ENCODE measurements around the gene PRR36. TPM values are rescaled to one million over a fixed set of nuclear protein-coding genes. Genes with fewer than 3 reads are reported as not detected.

The PRR36 gene
- total RNA-seq, 2 experiments from 2014 or later = 0.20 TPM; not detected in 1

DNA sequence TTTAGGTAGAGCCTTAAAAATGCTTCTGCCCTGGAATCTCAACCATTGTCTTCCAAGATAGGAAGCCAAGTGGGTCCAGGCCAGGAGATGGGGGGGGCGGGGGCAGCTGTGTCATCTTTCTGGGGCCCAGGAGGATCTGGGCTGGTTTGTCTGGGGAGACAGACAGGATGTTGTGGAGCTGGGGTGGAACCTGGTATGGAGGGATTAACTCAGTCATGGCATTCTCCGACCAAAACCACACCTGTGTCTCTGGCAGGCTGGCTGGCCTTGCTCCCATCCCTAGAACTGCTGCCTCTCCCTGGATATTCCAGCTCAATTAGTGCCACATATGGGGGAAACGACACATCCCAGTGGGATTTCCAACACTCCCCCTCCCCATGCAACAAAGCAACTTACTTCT, 26.7 kb upstream of the PRR36 start:
- Mint-ChIP-seq H3K27ac (no peak overlapping the region), H3K9me3 (no peaks in the 10 kb centered on the region), H3K4me1 (ENCODE audit: low read depth) (peaks cover 16% of the 10 kb centered on the region), H3K27me3 (no peaks in the 10 kb centered on the region), H3K36me3 (ENCODE audit: low read depth) (peaks cover 13% of the 10 kb centered on the region), H3K4me3 (no peak overlapping the region)
- intact Hi-C loops (cut with micrococcal nuclease) = no loop called here
- ChIA-PET POLR2A (interaction anchor here (1.0 to 2.2 kb wide), 4 partner anchors 13 to 43 kb away, joined by 3 to 6 read pairs (median 4); partner anchors contain the start of genes LRRC8E and TIMM44), CTCF (interaction anchor here (1.5 to 2.0 kb wide), 2 partner anchors 31 to 220 kb away, joined by 3 to 6 read pairs; partner anchors contain the start of gene TRAPPC5)
- ATAC-seq (no peak), DNase-seq (no peak)
- no peak for TF ChIP-seq CTCF (IDR thresholded peaks at IDR 0.05)

DNA sequence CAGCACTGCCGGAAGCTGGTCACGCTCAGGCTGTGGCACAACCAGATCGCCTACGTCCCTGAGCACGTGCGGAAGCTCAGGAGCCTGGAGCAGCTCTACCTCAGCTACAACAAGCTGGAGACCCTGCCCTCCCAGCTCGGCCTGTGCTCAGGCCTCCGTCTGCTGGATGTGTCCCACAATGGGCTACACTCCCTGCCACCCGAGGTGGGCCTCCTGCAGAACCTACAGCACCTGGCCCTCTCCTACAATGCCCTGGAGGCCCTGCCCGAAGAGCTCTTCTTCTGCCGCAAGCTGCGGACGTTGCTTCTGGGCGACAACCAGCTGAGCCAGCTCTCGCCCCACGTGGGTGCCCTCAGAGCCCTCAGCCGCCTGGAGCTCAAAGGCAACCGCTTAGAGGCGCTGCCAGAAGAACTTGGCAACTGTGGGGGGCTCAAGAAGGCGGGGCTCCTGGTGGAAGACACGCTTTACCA, 26.2 kb upstream of the PRR36 start:
- no peak overlapping the region for H3K4me3 Mint-ChIP-seq
- H3K9me3 Mint-ChIP-seq = no peaks in the 10 kb centered on the region
- TF ChIP-seq CTCF (IDR thresholded peaks at IDR 0.05) = no peak
- H3K27me3 Mint-ChIP-seq = no peaks in the 10 kb centered on the region
- CTCF ChIA-PET = interaction anchor here (1.5 to 2.0 kb wide), 2 partner anchors 31 to 220 kb away, joined by 3 to 6 read pairs; partner anchors contain the start of gene TRAPPC5
- H3K27ac Mint-ChIP-seq = no peak overlapping the region
- peaks cover 12% of the 10 kb centered on the region for H3K4me1 Mint-ChIP-seq (ENCODE audit: low read depth)
- DNase-seq (no peak), ATAC-seq (no peak)
- intact Hi-C loops (cut with micrococcal nuclease) = no loop called here
- POLR2A ChIA-PET = interaction anchor here (1.0 to 2.2 kb wide), 4 partner anchors 13 to 43 kb away, joined by 3 to 6 read pairs (median 4); partner anchors contain the start of genes LRRC8E and TIMM44
- peaks cover 10% of the 10 kb centered on the region for H3K36me3 Mint-ChIP-seq (ENCODE audit: low read depth)

- no peak for ATAC-seq
- Mint-ChIP-seq H3K4me1 (ENCODE audit: low read depth) (peaks cover 7% of the 10 kb centered on the region), H3K9me3 (no peaks in the 10 kb centered on the region), H3K27me3 (no peaks in the 10 kb centered on the region), H3K36me3 (ENCODE audit: low read depth) (peaks cover 6% of the 10 kb centered on the region), H3K4me3 (no peak overlapping the region), H3K27ac (no peak overlapping the region)
- no peak for TF ChIP-seq CTCF (IDR thresholded peaks at IDR 0.05)
- intact Hi-C loops (cut with micrococcal nuclease) = no loop called here
- POLR2A ChIA-PET = interaction anchor here (1.8 to 2.2 kb wide), 2 partner anchors 12 to 38 kb away, joined by 5 to 6 read pairs; partner anchors contain the start of gene LRRC8E
- no peak for DNase-seq
- CTCF ChIA-PET = interaction anchor here (1.2 to 2.0 kb wide), 4 partner anchors 21 to 219 kb away, joined by 3 to 6 read pairs (median 4); partner anchors contain the start of gene TRAPPC5
Measured at GRCh38 chr19:7899751-7900378, 25.7 kb upstream of the PRR36 start.

DNA sequence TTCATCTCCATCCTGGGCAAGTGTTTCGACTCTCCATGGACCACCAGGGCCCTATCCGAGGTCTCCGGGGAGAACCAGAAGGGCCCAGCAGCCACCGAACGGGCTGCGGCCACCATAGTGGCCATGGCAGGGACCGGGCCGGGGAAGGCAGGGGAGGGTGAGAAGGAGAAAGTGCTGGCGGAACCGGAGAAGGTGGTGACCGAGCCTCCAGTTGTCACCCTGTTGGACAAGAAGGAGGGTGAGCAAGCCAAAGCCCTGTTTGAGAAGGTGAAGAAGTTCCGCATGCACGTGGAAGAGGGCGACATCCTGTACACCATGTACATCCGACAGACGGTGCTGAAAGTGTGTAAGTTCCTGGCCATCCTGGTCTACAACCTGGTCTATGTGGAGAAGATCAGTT, 24.8 kb upstream of the PRR36 start:
- Mint-ChIP-seq H3K4me1 (ENCODE audit: low read depth) (peaks cover 7% of the 10 kb centered on the region), H3K9me3 (no peaks in the 10 kb centered on the region), H3K27ac (no peak overlapping the region), H3K27me3 (no peaks in the 10 kb centered on the region), H3K36me3 (ENCODE audit: low read depth) (no peaks in the 10 kb centered on the region), H3K4me3 (no peak overlapping the region)
- no peak for ATAC-seq
- DNase-seq = no peak
- ChIA-PET POLR2A (interaction anchor here (0.6 to 2.2 kb wide), 2 partner anchors 37 to 1505 kb away, joined by 4 to 6 read pairs; no protein-coding TSS in a partner anchor), CTCF (interaction anchor here (1.2 to 1.3 kb wide), 3 partner anchors 22 to 46 kb away, joined by 3 to 6 read pairs (median 4); no protein-coding TSS in a partner anchor)
- no peak for TF ChIP-seq CTCF (IDR thresholded peaks at IDR 0.05)
- intact Hi-C loops (cut with micrococcal nuclease) = no loop called here

- ChIA-PET POLR2A (no interaction called here), CTCF (interaction anchor here (0.9 to 1.2 kb wide), 2 partner anchors 28 to 46 kb away, joined by 3 to 5 read pairs; partner anchors contain the start of gene TIMM44)
- Mint-ChIP-seq H3K4me1 (ENCODE audit: low read depth) (peaks cover 6% of the 10 kb centered on the region), H3K27me3 (no peaks in the 10 kb centered on the region), H3K4me3 (no peak overlapping the region), H3K36me3 (ENCODE audit: low read depth) (no peaks in the 10 kb centered on the region), H3K9me3 (no peaks in the 10 kb centered on the region), H3K27ac (no peak overlapping the region)
- DNase-seq (no peak), ATAC-seq (no peak)
- intact Hi-C loops (cut with micrococcal nuclease) = no loop called here
- no peak for TF ChIP-seq CTCF (IDR thresholded peaks at IDR 0.05)
Measured at GRCh38 chr19:7897292-7897691, 23.1 kb upstream of the PRR36 start.
